H1 (cell line): ENCODE results near the gene IRX4. TPM values are rescaled to one million over a fixed set of nuclear protein-coding genes. Genes with fewer than 3 reads are reported as not detected.

Source experiments
- CHD2 ChIP-seq: IDR thresholded peaks from 2 replicates; pipeline ENCODE4 v1.6.1; 2012; ENCODE audit warnings: low read length, improper control_type of control experiment
- NANOG ChIP-seq: IDR thresholded peaks from 2 replicates; pipeline ENCODE4 v1.6.1; 2011; ENCODE audit warnings: low read length, low read depth, mild to moderate bottlenecking, inconsistent platforms; ENCODE audit not compliant: insufficient read depth, poor library complexity, severe bottlenecking
- SUZ12 ChIP-seq: fragments of 200-600 bp; sonication (generic); IDR thresholded peaks from 2 replicates; pipeline ENCODE4 v1.6.1; 2012; ENCODE audit warnings: mild to moderate bottlenecking, inconsistent platforms, low read length, moderate library complexity, mixed read lengths
- TAF1 ChIP-seq: IDR thresholded peaks from 2 replicates; pipeline ENCODE4 v1.6.1; 2011; ENCODE audit warnings: mild to moderate bottlenecking, low read depth, low read length
- TEAD4 ChIP-seq: IDR thresholded peaks from 2 replicates; pipeline ENCODE4 v1.6.1; 2012; ENCODE audit warnings: low read depth, low read length, inconsistent platforms, mixed read lengths
- YY1 ChIP-seq: IDR thresholded peaks from 2 replicates; pipeline ENCODE4 v1.6.1; 2011; ENCODE audit warnings: low read depth, mild to moderate bottlenecking, low read length
- polyA plus RNA-seq, 7 experiments: library from polyadenylated mRNA; depleted of rRNA in 3 of 7; stranded (reverse) in 5 of 7; unstranded in 2 of 7; fragments of >200 nt in 5 of 7; fragments of 200-250 nt in 2 of 7; gene quantifications; 1 replicate in 5 of 7; 2 replicates in 1 of 7; 4 replicates in 1 of 7; pipeline versions ENCODE4 v1.2.1 to v1.2.3, GENCODE V29; 2011 to 2013; ENCODE audit warnings: missing spikeins in 2 of 7, mixed read lengths in 2 of 7
- total RNA-seq: library from RNA; stranded (reverse); fragmentation: NEBNext Ultra II Directional; extraction: Animal tissue kit (Norgen Biotek cat#: 25700); gene quantifications from 2 replicates; pipeline ENCODE4 v1.2.1, GENCODE V29; 2021

IRX4 gene
- total and polyA plus RNA-seq, 2 of the 8 experiments (the other 6 are each of a cell fraction or from before 2014, with no cell fraction given), result 0.45 to 1.2 TPM

- TF ChIP-seq CHD2 (no peak), YY1 (no peak), SUZ12 (no peak), TEAD4 (no peak), TAF1 (no peak), NANOG (no peak)
- TF ChIP-seq, all 59 proteins: peak for 0
These were observed 9.5 kb upstream of the IRX4 start (continued) for GRCh38 chr5:1892211-1892610.
